GM12878 (cell line): ENCODE results near the gene KRTAP19-2. TPM values are rescaled to one million over a fixed set of nuclear protein-coding genes. Genes with fewer than 3 reads are reported as not detected.
"Not testable (repeated sequence)": the region's sequence is repeated elsewhere in the genome, so short reads cannot be mapped to it uniquely, and the experiment has no call there.

Experiments used
- ATAC-seq: fragments of 200-7000 bp; cut with Tn5 transposase; 3 replicates; pipeline ENCODE4 v1.9.1; 2020; ENCODE audit warnings: mild to moderate bottlenecking, moderate library complexity
- BruUV-seq: library from RNA; stranded (reverse); fragments of 400-500 nt; replicated peaks from 2 replicates; lab custom pipeline; 2021; lab: Mats Ljungman, UMichigan
- CTCF ChIA-PET: fragments of 300-600 bp; sonication (Branson Sonifier 250); formaldehyde crosslinking; extraction: SDS; loops from one replicate; lab custom pipeline; 2021; ENCODE audit warnings: inconsistent platforms; lab: Yijun Ruan, JAX
- POLR2A ChIA-PET: fragments of 350-600 bp; formaldehyde crosslinking; extraction: SDS; loops from one replicate; lab custom pipeline; 2021; ENCODE audit warnings: inconsistent platforms; lab: Charles Lee
- RAD21 ChIA-PET: fragments of 300-600 bp; sonication (Branson Sonifier 250); formaldehyde crosslinking; loops from one replicate; lab custom pipeline; 2023; ENCODE audit warnings: antibody characterized with exemption; ENCODE audit not compliant: unreplicated experiment; lab: Charles Lee
- SMC1A ChIA-PET: fragments of 300-600 bp; sonication (Branson Sonifier 250); formaldehyde crosslinking; loops from one replicate; lab custom pipeline; 2023; ENCODE audit not compliant: unreplicated experiment, uncharacterized antibody; lab: Charles Lee
- DNase-seq: peaks from one replicate; pipeline ENCODE4 v3.0.0-alpha.2; 2011; ENCODE audit warnings: low read depth, low spot score
- FAIRE-seq: peaks from 3 replicates; lab custom pipeline; 2011; peaks lifted over from hg19 to GRCh38; lab: Jason Lieb, UNC
- H2AFZ ChIP-seq: 2 replicates; pipeline ENCODE4 v1.6.0; 2011; ENCODE audit warnings: low read depth, low read length, control low read depth; ENCODE audit not compliant: control insufficient read depth
- H3K27ac ChIP-seq: 2 replicates; pipeline ENCODE4 v1.5.1; 2011; ENCODE audit warnings: control low read depth; ENCODE audit not compliant: control insufficient read depth, insufficient read depth
- H3K27me3 ChIP-seq, 2 experiments: replicated peaks in 1 of 2; 2 replicates each; pipeline versions ENCODE4 v1.6.0 to v1.6.1; 2011; ENCODE audit warnings: low read length in 1 of 2; ENCODE audit not compliant: control insufficient read depth in 2 of 2, insufficient read depth in 2 of 2
- H3K36me3 ChIP-seq, 2 experiments: 2 replicates each; pipeline ENCODE4 v1.5.1; 2011; ENCODE audit warnings: low read length in 1 of 2; ENCODE audit not compliant: control insufficient read depth in 2 of 2, insufficient read depth in 2 of 2
- H3K4me1 ChIP-seq: 2 replicates; pipeline ENCODE4 v1.6.1; 2011; ENCODE audit warnings: mild to moderate bottlenecking, low read length, moderate library complexity, mixed read lengths; ENCODE audit not compliant: control insufficient read depth, insufficient read depth
- H3K4me2 ChIP-seq: 2 replicates; pipeline ENCODE4 v1.6.0; 2011; ENCODE audit warnings: control low read depth; ENCODE audit not compliant: control insufficient read depth, insufficient read depth
- H3K4me3 ChIP-seq: fragments of 200-600 bp; sonication (generic); 2 replicates; pipeline ENCODE4 v1.5.1; 2016
- H3K79me2 ChIP-seq: 2 replicates; pipeline ENCODE4 v1.6.0; 2011; ENCODE audit warnings: low read length; ENCODE audit not compliant: control insufficient read depth, insufficient read depth
- H3K9ac ChIP-seq: 2 replicates; pipeline ENCODE4 v1.8.0; 2011; ENCODE audit warnings: low read length, control low read depth, mixed read lengths; ENCODE audit not compliant: control insufficient read depth, insufficient read depth
- H3K9me3 ChIP-seq: replicated peaks from 3 replicates; pipeline ENCODE4 v1.5.1; 2011; ENCODE audit warnings: mild to moderate bottlenecking, low read length; ENCODE audit not compliant: control insufficient read depth, insufficient read depth
- H4K20me1 ChIP-seq: 2 replicates; pipeline ENCODE4 v1.6.0; 2011; ENCODE audit not compliant: control insufficient read depth, insufficient read depth
- BMI1 ChIP-seq: fragments of 450-650 bp; IDR thresholded peaks from 2 replicates; pipeline ENCODE4 v1.6.1; 2016; ENCODE audit warnings: mild to moderate bottlenecking, moderate library complexity, borderline replicate concordance
- DPF2 ChIP-seq: fragments of 450-650 bp; IDR thresholded peaks from 2 replicates; pipeline ENCODE4 v1.6.1; 2017; ENCODE audit warnings: mild to moderate bottlenecking
- E4F1 ChIP-seq: fragments of 450-650 bp; IDR thresholded peaks from 2 replicates; pipeline ENCODE4 v1.6.1; 2018; ENCODE audit warnings: borderline replicate concordance, mild to moderate bottlenecking; ENCODE audit not compliant: partially characterized antibody
- FOS ChIP-seq: IDR thresholded peaks from 3 replicates; pipeline ENCODE4 v1.6.1; 2011; ENCODE audit warnings: borderline replicate concordance; ENCODE audit not compliant: insufficient read length; ENCODE audit errors: extremely low read depth
- FOXK2 ChIP-seq: fragments of 450-650 bp; IDR thresholded peaks from 2 replicates; pipeline ENCODE4 v1.6.1; 2017; ENCODE audit warnings: mild to moderate bottlenecking, moderate library complexity
- IRF4 ChIP-seq: IDR thresholded peaks from 2 replicates; pipeline ENCODE4 v1.6.1; 2011; ENCODE audit warnings: low read depth, low read length
- MAX ChIP-seq: IDR thresholded peaks from 2 replicates; pipeline ENCODE4 v1.6.1; 2012; ENCODE audit warnings: low read depth, low read length, improper control_type of control experiment
- NR2F1 ChIP-seq: fragments of 450-650 bp; conservative IDR thresholded peaks from 2 replicates; pipeline ENCODE4 v1.6.1; 2017; ENCODE audit warnings: mild to moderate bottlenecking
- POLR2AphosphoS5 ChIP-seq: IDR thresholded peaks from 2 replicates; pipeline ENCODE4 v1.6.1; 2011; ENCODE audit warnings: mild to moderate bottlenecking, low read length, inconsistent platforms
- SMAD5 ChIP-seq: IDR thresholded peaks from 2 replicates; pipeline ENCODE4 v1.6.1; 2016; ENCODE audit warnings: antibody characterized with exemption, low read depth
- SREBF1 ChIP-seq: IDR thresholded peaks from 2 replicates; pipeline ENCODE4 v1.6.1; 2012; ENCODE audit warnings: mild to moderate bottlenecking, low read length
- WGBS: methylation state at CpG from one replicate; pipeline ENCODE4 v1.1.6; 2016; ENCODE audit warnings: low lambda C conversion rate; ENCODE audit not compliant: insufficient replicate concordance, insufficient coverage; ENCODE audit errors: missing lambda C conversion rate; 5-methylcytosine and 5-hydroxymethylcytosine counted together
- in situ Hi-C: fragments of 300-500 bp; cut with MboI; formaldehyde crosslinking; loops from 9 replicates; pipeline ENCODE4 v1.14.3; 2018; ENCODE audit warnings: mixed read lengths
- intact Hi-C: fragments of 100-400 bp; cut with micrococcal nuclease; formaldehyde crosslinking; loops from one replicate; pipeline ENCODE4 v1.14.2; 2022; ENCODE audit not compliant: unreplicated experiment
- polyA plus RNA-seq, 11 experiments: library from polyadenylated mRNA; depleted of rRNA in 4 of 11; unstranded in 6 of 11; stranded (reverse) in 5 of 11; fragments of >200 nt; fragmentation: Nextera tagmentation in 4 of 11; fragmentation: Illumina TruSeq in 1 of 11; extraction: Ambion mirVana in 4 of 11; extraction: Trizol in 1 of 11; gene quantifications; 1 replicate in 1 of 11; 2 replicates in 10 of 11; pipeline versions ENCODE4 v1.2.1 to v1.2.3, GENCODE V29; 2011 to 2016; ENCODE audit warnings: inconsistent platforms in 2 of 11, missing spikeins in 2 of 11, low read depth in 1 of 11
- total RNA-seq, 4 experiments: library from RNA; depleted of rRNA in 3 of 4; stranded (reverse); fragments of >200 nt in 3 of 4; fragmentation: Illumina TruSeq in 1 of 4; extraction: Trizol in 1 of 4; gene quantifications; 2 replicates each; pipeline versions ENCODE4 v1.2.1 to v1.2.3, GENCODE V29; 2013 to 2021
- TF ChIP-seq, protein P1 (sequence below), 3 experiments: IDR thresholded peaks in 2 of 3; conservative IDR thresholded peaks in 1 of 3; 2 replicates each; pipeline ENCODE4 v1.5.1; 2011; ENCODE audit warnings: low read depth in 3 of 3, low read length in 3 of 3, mild to moderate bottlenecking in 3 of 3, control low read depth in 2 of 3, moderate library complexity in 2 of 3, inconsistent platforms in 1 of 3, mixed read lengths in 1 of 3; ENCODE audit not compliant: control insufficient read depth in 2 of 3, insufficient read depth in 1 of 3; ENCODE audit errors: extremely low read depth in 1 of 3

Gene KRTAP19-2
- total and polyA plus RNA-seq, 10 of the 15 experiments (the other 5 are each of a cell fraction or from before 2014, with no cell fraction given): not detected

DNA sequence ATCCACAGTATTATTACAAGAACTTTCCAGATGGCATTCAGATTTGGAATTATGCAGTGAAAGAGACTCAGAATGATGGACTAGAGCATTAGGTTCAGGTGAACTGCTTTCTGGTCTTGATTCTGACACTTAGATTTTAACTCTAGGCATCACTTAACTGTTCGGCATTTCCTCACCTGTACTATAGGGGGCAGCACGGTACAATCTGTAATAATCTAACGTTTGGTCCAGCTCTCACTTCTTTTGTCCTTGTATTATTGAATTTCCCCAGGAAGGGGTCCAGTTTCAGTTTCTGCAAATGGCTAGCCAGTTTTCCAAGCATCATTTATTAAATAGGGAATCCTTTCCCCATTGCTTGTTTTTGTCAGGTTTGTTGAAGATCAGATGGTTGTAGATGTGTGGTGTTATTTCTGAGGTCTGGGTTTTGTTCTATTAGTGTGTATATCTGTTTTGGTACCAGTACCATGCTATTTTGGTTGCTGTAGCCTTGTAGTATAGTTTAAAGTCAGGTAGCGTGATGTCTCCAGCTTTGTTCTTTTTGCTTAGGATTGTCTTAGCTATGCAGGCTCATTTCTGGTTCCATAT lies 18.5 kb upstream of the KRTAP19-2 start:
- ChIA-PET RAD21 (interaction anchor here (1.2 to 1.4 kb wide), 3 partner anchors 35 to 579 kb away, joined by 3 to 5 read pairs (median 3); no protein-coding TSS in a partner anchor), SMC1A (interaction anchor here (0.7 to 2.1 kb wide), 7 partner anchors 11 to 272 kb away, joined by 3 to 8 read pairs (median 3); no protein-coding TSS in a partner anchor), CTCF (interaction anchor here (0.7 to 4.5 kb wide), 10 partner anchors 8 to 581 kb away, joined by 3 to 24 read pairs (median 3); partner anchors contain the start of genes KRTAP19-3 and KRTAP19-4)
- H2AFZ ChIP-seq, H3K4me3 ChIP-seq, H3K9me3 ChIP-seq, ATAC-seq, H3K4me2 ChIP-seq, H4K20me1 ChIP-seq, H3K9ac ChIP-seq, in situ Hi-C loops, H3K27me3 ChIP-seq, H3K79me2 ChIP-seq, H3K27ac ChIP-seq, POLR2A ChIA-PET, BruUV-seq, H3K4me1 ChIP-seq, DNase-seq, H3K36me3 ChIP-seq, FAIRE-seq: not testable (repeated sequence)
- TF ChIP-seq, protein P1, sequence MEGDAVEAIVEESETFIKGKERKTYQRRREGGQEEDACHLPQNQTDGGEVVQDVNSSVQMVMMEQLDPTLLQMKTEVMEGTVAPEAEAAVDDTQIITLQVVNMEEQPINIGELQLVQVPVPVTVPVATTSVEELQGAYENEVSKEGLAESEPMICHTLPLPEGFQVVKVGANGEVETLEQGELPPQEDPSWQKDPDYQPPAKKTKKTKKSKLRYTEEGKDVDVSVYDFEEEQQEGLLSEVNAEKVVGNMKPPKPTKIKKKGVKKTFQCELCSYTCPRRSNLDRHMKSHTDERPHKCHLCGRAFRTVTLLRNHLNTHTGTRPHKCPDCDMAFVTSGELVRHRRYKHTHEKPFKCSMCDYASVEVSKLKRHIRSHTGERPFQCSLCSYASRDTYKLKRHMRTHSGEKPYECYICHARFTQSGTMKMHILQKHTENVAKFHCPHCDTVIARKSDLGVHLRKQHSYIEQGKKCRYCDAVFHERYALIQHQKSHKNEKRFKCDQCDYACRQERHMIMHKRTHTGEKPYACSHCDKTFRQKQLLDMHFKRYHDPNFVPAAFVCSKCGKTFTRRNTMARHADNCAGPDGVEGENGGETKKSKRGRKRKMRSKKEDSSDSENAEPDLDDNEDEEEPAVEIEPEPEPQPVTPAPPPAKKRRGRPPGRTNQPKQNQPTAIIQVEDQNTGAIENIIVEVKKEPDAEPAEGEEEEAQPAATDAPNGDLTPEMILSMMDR (IDR thresholded peaks at IDR 0.05 in 2 of 3, conservative IDR thresholded peaks at IDR 0.05 in 1 of 3; ENCODE audit: control insufficient read depth in 2 of 3, extremely low read depth in 1 of 3, insufficient read depth in 1 of 3, low read depth in 3 of 3, low read length in 3 of 3): peak in 2 of 3 experiments; percentile 13 to 28; a peak in 2 of 6 replicates
- WGBS: 12% methylated on average over 4 of the region's 4 CpGs
- intact Hi-C loops: loop anchor here (2.0 to 10.0 kb wide), 2 partner anchors 61 to 581 kb away; partner anchors contain the start of gene KRTAP15-1

DNA sequence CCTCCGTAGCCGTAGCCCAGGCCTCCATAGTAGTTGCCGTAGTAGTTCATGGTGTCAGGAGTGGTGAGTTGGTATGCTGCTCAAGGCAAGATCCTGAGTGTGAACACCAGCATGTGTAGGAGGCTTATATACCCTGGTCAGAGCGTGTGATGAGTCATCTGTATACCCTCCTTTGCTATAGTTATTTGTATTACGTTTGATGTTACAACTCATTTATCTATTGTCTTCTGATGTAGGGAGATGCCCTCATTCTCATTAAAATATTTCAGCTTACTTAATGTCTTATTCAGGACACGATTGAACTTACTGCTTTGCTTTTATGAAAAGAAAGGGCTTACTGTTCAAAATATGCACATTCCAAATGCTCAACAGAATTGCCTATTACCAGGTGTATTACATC lies 14.8 kb upstream of the KRTAP19-2 start, which contains the start of gene KRTAP19-5:
Gene KRTAP19-5, minus strand, starts transcription at position 101 of the 400 bp plus-strand sequence. Its CDS starts 51 bp downstream, at position 50.
- no peak within 1 kb of the TSS for H3K27ac ChIP-seq
- intact Hi-C loops (loop anchor here (10.0 kb wide), 1 partner anchor 57 kb away; the partner anchor contains the start of gene KRTAP15-1), in situ Hi-C loops (no loop called here)
- H4K20me1 ChIP-seq: no peaks in the 10 kb centered on the region
- no peak within 1 kb of the TSS for H3K9ac ChIP-seq
- H2AFZ ChIP-seq: no peak within 1 kb of the TSS
- no peaks in the 10 kb centered on the region for H3K4me1 ChIP-seq
- no peak for FAIRE-seq
- BruUV-seq: no TSS peak
- H3K27me3 ChIP-seq: no peaks in the 10 kb centered on the region
- no peak within 1 kb of the TSS for H3K4me3 ChIP-seq
- H3K9me3 ChIP-seq: no peaks in the 10 kb centered on the region
- ChIA-PET RAD21 (no interaction called here), CTCF (no interaction called here), POLR2A (no interaction called here), SMC1A (no interaction called here)
- H3K36me3 ChIP-seq: no peaks in the 10 kb centered on the region
- no peak for DNase-seq
- no peak within 1 kb of the TSS for H3K4me2 ChIP-seq
- no peak for ATAC-seq
- H3K79me2 ChIP-seq: no peaks in the 10 kb centered on the region
- WGBS: 29% methylated on average over 6 of the region's 6 CpGs
- TF ChIP-seq NR2F1 (no peak), SMAD5 (no peak), MAX (no peak), FOS (no peak), E4F1 (no peak), BMI1 (no peak), IRF4 (no peak), FOXK2 (no peak), DPF2 (no peak), SREBF1 (no peak), POLR2AphosphoS5 (no peak)
